ENCODE results near the gene ZNF281.

Gene ZNF281

GRCh38 chr1:200445213-200445612 lies 35.4 kb upstream of the ZNF281 start:
- peaks cover 66% of the 10 kb centered on the region for H3K4me1 ChIP-seq (ENCODE audit: low read length)

GRCh38 chr1:200444478-200444877 lies 34.6 kb upstream of the ZNF281 start:
- Histone ChIP-seq H4K20me1 (ENCODE audit: insufficient read depth, low read length) (no peaks in the 10 kb centered on the region), H3K4me2 (ENCODE audit: low read length) (no peak overlapping the region), H3K27me3 (ENCODE audit: low read depth, low read length) (no peaks in the 10 kb centered on the region), H3K79me2 (ENCODE audit: low read length) (no peaks in the 10 kb centered on the region), H3K9me3 (ENCODE audit: insufficient read depth, low read length) (no peaks in the 10 kb centered on the region), H3K36me3 (replicated peaks; ENCODE audit: low read depth, low read length) (peaks cover 8% of the 10 kb centered on the region), H3K27ac (ENCODE audit: low read length) (no peak overlapping the region), H3K4me3 (ENCODE audit: low read length) (no peak overlapping the region), H2AFZ (ENCODE audit: low read depth, low read length) (no peak overlapping the region), H3K4me1 (ENCODE audit: low read length) (peaks cover 59% of the 10 kb centered on the region), H3K9ac (ENCODE audit: low read length) (no peak overlapping the region)
- TF ChIP-seq, protein P1, sequence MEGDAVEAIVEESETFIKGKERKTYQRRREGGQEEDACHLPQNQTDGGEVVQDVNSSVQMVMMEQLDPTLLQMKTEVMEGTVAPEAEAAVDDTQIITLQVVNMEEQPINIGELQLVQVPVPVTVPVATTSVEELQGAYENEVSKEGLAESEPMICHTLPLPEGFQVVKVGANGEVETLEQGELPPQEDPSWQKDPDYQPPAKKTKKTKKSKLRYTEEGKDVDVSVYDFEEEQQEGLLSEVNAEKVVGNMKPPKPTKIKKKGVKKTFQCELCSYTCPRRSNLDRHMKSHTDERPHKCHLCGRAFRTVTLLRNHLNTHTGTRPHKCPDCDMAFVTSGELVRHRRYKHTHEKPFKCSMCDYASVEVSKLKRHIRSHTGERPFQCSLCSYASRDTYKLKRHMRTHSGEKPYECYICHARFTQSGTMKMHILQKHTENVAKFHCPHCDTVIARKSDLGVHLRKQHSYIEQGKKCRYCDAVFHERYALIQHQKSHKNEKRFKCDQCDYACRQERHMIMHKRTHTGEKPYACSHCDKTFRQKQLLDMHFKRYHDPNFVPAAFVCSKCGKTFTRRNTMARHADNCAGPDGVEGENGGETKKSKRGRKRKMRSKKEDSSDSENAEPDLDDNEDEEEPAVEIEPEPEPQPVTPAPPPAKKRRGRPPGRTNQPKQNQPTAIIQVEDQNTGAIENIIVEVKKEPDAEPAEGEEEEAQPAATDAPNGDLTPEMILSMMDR (IDR thresholded peaks at IDR 0.05; ENCODE audit: low read depth, low read length), result no peak
- TF ChIP-seq EZH2phosphoT487 (IDR thresholded peaks at IDR 0.05; ENCODE audit: low read depth), result no peak

More at GRCh38 chr1:200445213-200445612, 35.4 kb upstream of the ZNF281 start:
- H3K4me3 ChIP-seq (ENCODE audit: low read length), result no peak overlapping the region
- H3K36me3 ChIP-seq (replicated peaks; ENCODE audit: low read depth, low read length), result peaks cover 8% of the 10 kb centered on the region
- H3K27ac ChIP-seq (ENCODE audit: low read length), result no peak overlapping the region
- H4K20me1 ChIP-seq (ENCODE audit: insufficient read depth, low read length), result no peaks in the 10 kb centered on the region
- H3K4me2 ChIP-seq (ENCODE audit: low read length), result no peak overlapping the region
- no peaks in the 10 kb centered on the region for H3K9me3 ChIP-seq (ENCODE audit: insufficient read depth, low read length)
- TF ChIP-seq, protein P1 (IDR thresholded peaks at IDR 0.05; ENCODE audit: low read depth, low read length), result no peak
- no peak for TF ChIP-seq EZH2phosphoT487 (IDR thresholded peaks at IDR 0.05; ENCODE audit: low read depth)
- no peaks in the 10 kb centered on the region for H3K27me3 ChIP-seq (ENCODE audit: low read depth, low read length)
- no peak overlapping the region for H2AFZ ChIP-seq (ENCODE audit: low read depth, low read length)
- no peak overlapping the region for H3K9ac ChIP-seq (ENCODE audit: low read length)
- no peaks in the 10 kb centered on the region for H3K79me2 ChIP-seq (ENCODE audit: low read length)

DNA sequence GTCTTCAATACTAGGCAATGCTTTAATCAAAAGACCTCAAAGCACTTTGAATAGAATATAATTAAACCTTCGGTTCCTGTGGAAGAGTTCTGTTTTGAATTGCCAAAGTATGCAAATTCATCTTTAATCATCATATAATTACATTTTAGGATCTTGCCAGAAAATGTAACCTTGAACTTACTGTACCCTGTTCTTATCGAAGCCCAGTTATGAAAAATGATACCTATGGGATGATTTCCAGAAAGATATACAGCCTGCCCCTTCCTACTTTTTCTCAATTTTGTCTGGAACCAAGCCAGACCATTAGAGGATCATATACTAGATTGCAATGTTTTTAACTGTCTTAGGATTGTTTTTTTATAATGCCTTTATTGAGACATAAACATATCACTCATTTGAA lies 34.0 kb upstream of the ZNF281 start:
- Histone ChIP-seq H4K20me1 (ENCODE audit: insufficient read depth, low read length) (no peaks in the 10 kb centered on the region), H3K27ac (ENCODE audit: low read length) (no peak overlapping the region), H3K79me2 (ENCODE audit: low read length) (no peaks in the 10 kb centered on the region), H3K9me3 (ENCODE audit: insufficient read depth, low read length) (no peaks in the 10 kb centered on the region), H2AFZ (ENCODE audit: low read depth, low read length) (no peak overlapping the region), H3K4me1 (ENCODE audit: low read length) (peaks cover 53% of the 10 kb centered on the region), H3K4me2 (ENCODE audit: low read length) (no peak overlapping the region), H3K9ac (ENCODE audit: low read length) (no peak overlapping the region), H3K4me3 (ENCODE audit: low read length) (no peak overlapping the region), H3K36me3 (replicated peaks; ENCODE audit: low read depth, low read length) (peaks cover 8% of the 10 kb centered on the region), H3K27me3 (ENCODE audit: low read depth, low read length) (no peaks in the 10 kb centered on the region)
- TF ChIP-seq, protein P1 (IDR thresholded peaks at IDR 0.05; ENCODE audit: low read depth, low read length), result no peak
- no peak for TF ChIP-seq EZH2phosphoT487 (IDR thresholded peaks at IDR 0.05; ENCODE audit: low read depth)

DNA sequence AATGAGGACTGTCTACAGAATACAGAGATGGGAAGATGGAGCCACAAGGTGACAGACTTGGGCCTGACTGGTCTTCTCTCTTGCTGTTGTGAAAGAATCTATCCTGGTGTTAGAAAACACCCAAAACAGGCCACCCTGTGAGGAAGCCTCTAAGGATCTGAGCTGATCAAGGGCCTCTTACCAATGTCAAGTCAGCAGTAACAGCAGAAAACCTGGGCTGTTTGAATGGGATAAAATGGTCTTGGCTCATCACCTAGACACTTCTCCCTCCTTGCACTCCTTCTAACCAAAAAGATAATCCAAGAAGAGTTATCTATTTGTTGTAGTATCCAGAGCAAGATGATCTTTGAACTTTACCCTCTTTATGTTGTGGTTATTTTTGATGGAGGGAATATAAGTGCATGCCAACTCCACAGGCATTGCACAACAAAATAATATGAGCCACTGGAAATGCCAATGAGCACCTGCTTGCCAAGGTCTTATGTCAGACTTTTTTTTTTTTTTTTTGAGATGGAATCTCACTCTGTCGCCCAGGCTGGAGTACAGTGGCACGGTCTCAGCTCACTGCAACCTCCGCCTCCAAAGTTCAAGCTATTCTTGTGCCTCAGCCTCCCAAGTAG lies 32.8 kb upstream of the ZNF281 start:
- H2AFZ ChIP-seq (ENCODE audit: low read depth, low read length), result no peak overlapping the region
- H3K9me3 ChIP-seq (ENCODE audit: insufficient read depth, low read length), result no peaks in the 10 kb centered on the region
- H3K36me3 ChIP-seq (replicated peaks; ENCODE audit: low read depth, low read length), result peaks cover 8% of the 10 kb centered on the region
- H3K4me1 ChIP-seq (ENCODE audit: low read length), result peaks cover 48% of the 10 kb centered on the region
- peak overlapping the region; percentile 14 for H3K27ac ChIP-seq (ENCODE audit: low read length)
- H4K20me1 ChIP-seq (ENCODE audit: insufficient read depth, low read length), result no peaks in the 10 kb centered on the region
- no peaks in the 10 kb centered on the region for H3K27me3 ChIP-seq (ENCODE audit: low read depth, low read length)
- no peak overlapping the region for H3K4me2 ChIP-seq (ENCODE audit: low read length)
- no peak overlapping the region for H3K9ac ChIP-seq (ENCODE audit: low read length)
- no peak for TF ChIP-seq EZH2phosphoT487 (IDR thresholded peaks at IDR 0.05; ENCODE audit: low read depth)
- TF ChIP-seq, protein P1 (IDR thresholded peaks at IDR 0.05; ENCODE audit: low read depth, low read length), result 0 out of 2 replicates have a peak, but pooled peaks have one; percentile 6
- no peaks in the 10 kb centered on the region for H3K79me2 ChIP-seq (ENCODE audit: low read length)
- no peak overlapping the region for H3K4me3 ChIP-seq (ENCODE audit: low read length)
